Measurements from ENCODE around the gene POTEI.
"Not testable (repeated sequence)": the region's sequence is repeated elsewhere in the genome, so short reads cannot be mapped to it uniquely, and the experiment has no call there.

POTEI gene

GRCh38 chr2:130509228-130509627, at the start of gene POTEI:
Gene POTEI, minus strand, starts transcription at chr2:130509328. Its CDS starts 93 bp downstream, at chr2:130509235.
- DNase-seq (ENCODE audit: extremely low spot score); CTCF ChIA-PET; POLR2A ChIA-PET: not testable (repeated sequence)

GRCh38 chr2:130556441-130556840, 47.3 kb upstream of the POTEI start:
- CTCF ChIA-PET; DNase-seq (ENCODE audit: extremely low spot score); POLR2A ChIA-PET: not testable (repeated sequence)

- CTCF ChIA-PET, result not testable (repeated sequence)
Observed at GRCh38 chr2:130554178-130554577, 45.0 kb upstream of the POTEI start.

GRCh38 chr2:130549475-130549874, 40.3 kb upstream of the POTEI start:
- DNase-seq (ENCODE audit: extremely low spot score); CTCF ChIA-PET; POLR2A ChIA-PET: not testable (repeated sequence)

More at GRCh38 chr2:130554178-130554577, 45.0 kb upstream of the POTEI start:
- DNase-seq (ENCODE audit: extremely low spot score); POLR2A ChIA-PET: not testable (repeated sequence)

- DNase-seq (ENCODE audit: extremely low spot score); CTCF ChIA-PET; POLR2A ChIA-PET: not testable (repeated sequence)
Observed at GRCh38 chr2:130548418-130548817, 39.3 kb upstream of the POTEI start.

GRCh38 chr2:130544978-130545377, 35.9 kb upstream of the POTEI start:
- CTCF ChIA-PET, result not testable (repeated sequence)

GRCh38 chr2:130543785-130544528, 34.8 kb upstream of the POTEI start:
- POLR2A ChIA-PET; CTCF ChIA-PET; DNase-seq (ENCODE audit: extremely low spot score): not testable (repeated sequence)

More at GRCh38 chr2:130544978-130545377, 35.9 kb upstream of the POTEI start:
- DNase-seq (ENCODE audit: extremely low spot score); POLR2A ChIA-PET: not testable (repeated sequence)

- CTCF ChIA-PET; DNase-seq (ENCODE audit: extremely low spot score); POLR2A ChIA-PET: not testable (repeated sequence)
Observed at GRCh38 chr2:130542789-130543188, 33.7 kb upstream of the POTEI start.

- CTCF ChIA-PET; POLR2A ChIA-PET; DNase-seq (ENCODE audit: extremely low spot score): not testable (repeated sequence)
Observed at GRCh38 chr2:130538271-130538670, 29.1 kb upstream of the POTEI start.

GRCh38 chr2:130536654-130537053, 27.5 kb upstream of the POTEI start:
- POLR2A ChIA-PET; DNase-seq (ENCODE audit: extremely low spot score); CTCF ChIA-PET: not testable (repeated sequence)

GRCh38 chr2:130531672-130532071, 22.5 kb upstream of the POTEI start:
- POLR2A ChIA-PET; DNase-seq (ENCODE audit: extremely low spot score); CTCF ChIA-PET: not testable (repeated sequence)

- POLR2A ChIA-PET; DNase-seq (ENCODE audit: extremely low spot score); CTCF ChIA-PET: not testable (repeated sequence)
Observed at GRCh38 chr2:130531225-130531624, 22.1 kb upstream of the POTEI start.

GRCh38 chr2:130530212-130530611, 21.1 kb upstream of the POTEI start:
- CTCF ChIA-PET; DNase-seq (ENCODE audit: extremely low spot score); POLR2A ChIA-PET: not testable (repeated sequence)

GRCh38 chr2:130529545-130529944, 20.4 kb upstream of the POTEI start:
- DNase-seq (ENCODE audit: extremely low spot score); CTCF ChIA-PET; POLR2A ChIA-PET: not testable (repeated sequence)

- CTCF ChIA-PET; POLR2A ChIA-PET; DNase-seq (ENCODE audit: extremely low spot score): not testable (repeated sequence)
Observed at GRCh38 chr2:130527365-130527967, 18.3 kb upstream of the POTEI start.

- CTCF ChIA-PET, POLR2A ChIA-PET: not testable (repeated sequence)
Observed at GRCh38 chr2:130522390-130522789, 13.3 kb upstream of the POTEI start.

GRCh38 chr2:130520992-130521391, 11.9 kb upstream of the POTEI start, which contains the start of gene CFC1B:
Gene CFC1B, plus strand, starts transcription at chr2:130521222. Its CDS starts 263 bp downstream, at chr2:130521485.
- POLR2A ChIA-PET; CTCF ChIA-PET; DNase-seq (ENCODE audit: extremely low spot score): not testable (repeated sequence)

More at GRCh38 chr2:130522390-130522789, 13.3 kb upstream of the POTEI start:
- DNase-seq (ENCODE audit: extremely low spot score), result not testable (repeated sequence)

- CTCF ChIA-PET; POLR2A ChIA-PET; DNase-seq (ENCODE audit: extremely low spot score): not testable (repeated sequence)
Observed at GRCh38 chr2:130518516-130519106, 9.5 kb upstream of the POTEI start.

GRCh38 chr2:130511747-130512451, 2.8 kb upstream of the POTEI start:
- DNase-seq (ENCODE audit: extremely low spot score); CTCF ChIA-PET: not testable (repeated sequence)

More at GRCh38 chr2:130511747-130512451, 2.8 kb upstream of the POTEI start:
- POLR2A ChIA-PET, result not testable (repeated sequence)
